ENCODE measurements around the gene CNTNAP2. TPM values are rescaled to one million over a fixed set of nuclear protein-coding genes. Genes with fewer than 3 reads are reported as not detected.

Gene CNTNAP2
- total RNA-seq, 4 donors from 2014 or later = 0.25 to 0.89 (median 0.30) TPM; not detected in 1

GRCh38 chr7:147079921-147080420, 963.4 kb downstream of the CNTNAP2 start:
- no peak for DNase-seq (ENCODE audit: low spot score in 2 of 2)
- TF ChIP-seq EP300 (IDR thresholded peaks at IDR 0.05) (no peak), POLR2AphosphoS5 (IDR thresholded peaks at IDR 0.05) (no peak), POLR2A (IDR thresholded peaks at IDR 0.05) (no peak)
- TF ChIP-seq, protein P1, sequence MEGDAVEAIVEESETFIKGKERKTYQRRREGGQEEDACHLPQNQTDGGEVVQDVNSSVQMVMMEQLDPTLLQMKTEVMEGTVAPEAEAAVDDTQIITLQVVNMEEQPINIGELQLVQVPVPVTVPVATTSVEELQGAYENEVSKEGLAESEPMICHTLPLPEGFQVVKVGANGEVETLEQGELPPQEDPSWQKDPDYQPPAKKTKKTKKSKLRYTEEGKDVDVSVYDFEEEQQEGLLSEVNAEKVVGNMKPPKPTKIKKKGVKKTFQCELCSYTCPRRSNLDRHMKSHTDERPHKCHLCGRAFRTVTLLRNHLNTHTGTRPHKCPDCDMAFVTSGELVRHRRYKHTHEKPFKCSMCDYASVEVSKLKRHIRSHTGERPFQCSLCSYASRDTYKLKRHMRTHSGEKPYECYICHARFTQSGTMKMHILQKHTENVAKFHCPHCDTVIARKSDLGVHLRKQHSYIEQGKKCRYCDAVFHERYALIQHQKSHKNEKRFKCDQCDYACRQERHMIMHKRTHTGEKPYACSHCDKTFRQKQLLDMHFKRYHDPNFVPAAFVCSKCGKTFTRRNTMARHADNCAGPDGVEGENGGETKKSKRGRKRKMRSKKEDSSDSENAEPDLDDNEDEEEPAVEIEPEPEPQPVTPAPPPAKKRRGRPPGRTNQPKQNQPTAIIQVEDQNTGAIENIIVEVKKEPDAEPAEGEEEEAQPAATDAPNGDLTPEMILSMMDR (IDR thresholded peaks at IDR 0.05) = no peak
- Histone ChIP-seq H3K27ac (no peak overlapping the region), H3K36me3 (no peaks in the 10 kb centered on the region), H3K27me3 (no peaks in the 10 kb centered on the region), H3K4me3 (no peak overlapping the region), H3K9me3 (no peaks in the 10 kb centered on the region), H3K4me1 (no peaks in the 10 kb centered on the region)
- WGBS = 45% methylated on average over 2 of the region's 2 CpGs

DNA sequence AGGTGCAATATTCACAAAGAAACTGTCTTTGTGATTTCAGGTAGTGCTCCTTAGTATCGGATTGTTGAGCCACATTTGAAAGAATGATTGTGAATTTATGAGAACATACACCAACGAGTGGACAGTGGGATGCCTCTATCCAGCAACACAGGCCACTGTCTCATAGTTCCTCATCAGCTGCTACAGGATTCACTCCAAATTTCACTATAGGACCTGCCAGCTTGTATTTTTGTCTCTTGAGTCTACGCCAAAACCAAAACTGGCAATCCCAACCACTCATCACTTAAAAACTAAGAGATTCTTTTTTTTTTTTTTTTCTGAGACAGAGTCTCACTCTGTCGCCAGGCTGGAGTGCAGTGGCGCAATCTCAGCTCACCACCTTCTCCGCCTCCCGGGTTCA, 964.5 kb downstream of the CNTNAP2 start:
- TF ChIP-seq POLR2AphosphoS5 (IDR thresholded peaks at IDR 0.05) (no peak), EP300 (IDR thresholded peaks at IDR 0.05) (no peak), POLR2A (IDR thresholded peaks at IDR 0.05) (no peak)
- TF ChIP-seq, protein P1 (IDR thresholded peaks at IDR 0.05) = no peak
- no peaks in the 10 kb centered on the region for H3K36me3 ChIP-seq
- H3K27me3 ChIP-seq = no peaks in the 10 kb centered on the region
- no peak for DNase-seq (ENCODE audit: low spot score in 2 of 2)
- no peaks in the 10 kb centered on the region for H3K4me1 ChIP-seq
- no peak overlapping the region for H3K27ac ChIP-seq
- no peaks in the 10 kb centered on the region for H3K9me3 ChIP-seq
- H3K4me3 ChIP-seq = no peak overlapping the region
- 83% methylated on average over 7 of the region's 7 CpGs for WGBS

DNA sequence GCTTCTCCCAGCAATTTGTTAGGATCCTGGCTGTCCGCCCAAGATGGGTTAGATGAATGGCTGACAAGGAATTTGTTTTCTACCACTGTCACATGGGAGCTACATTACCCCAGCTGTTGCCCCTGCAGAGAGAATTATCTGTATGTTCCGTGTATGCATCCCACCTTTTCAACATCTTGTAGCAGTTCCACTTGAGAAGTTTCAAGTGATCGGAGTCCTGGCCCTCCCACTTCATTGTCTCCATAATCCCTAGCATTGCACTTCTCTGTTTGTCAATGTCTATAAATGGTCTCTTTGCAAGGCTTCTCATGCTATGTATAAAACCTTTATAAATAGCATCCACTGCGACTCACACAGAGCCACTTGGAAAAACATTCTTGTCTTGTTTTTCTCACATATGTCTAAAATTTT, 972.5 kb downstream of the CNTNAP2 start:
- DNase-seq (ENCODE audit: low spot score in 2 of 2) = no peak
- Histone ChIP-seq H3K36me3 (no peaks in the 10 kb centered on the region), H3K4me3 (no peak overlapping the region), H3K27ac (no peak overlapping the region), H3K9me3 (no peaks in the 10 kb centered on the region), H3K27me3 (no peaks in the 10 kb centered on the region), H3K4me1 (no peaks in the 10 kb centered on the region)
- TF ChIP-seq, protein P1 (IDR thresholded peaks at IDR 0.05) = no peak
- TF ChIP-seq POLR2AphosphoS5 (IDR thresholded peaks at IDR 0.05) (no peak), POLR2A (IDR thresholded peaks at IDR 0.05) (no peak), EP300 (IDR thresholded peaks at IDR 0.05) (no peak)
- WGBS = 60% methylated on average over 4 of the region's 4 CpGs

DNA sequence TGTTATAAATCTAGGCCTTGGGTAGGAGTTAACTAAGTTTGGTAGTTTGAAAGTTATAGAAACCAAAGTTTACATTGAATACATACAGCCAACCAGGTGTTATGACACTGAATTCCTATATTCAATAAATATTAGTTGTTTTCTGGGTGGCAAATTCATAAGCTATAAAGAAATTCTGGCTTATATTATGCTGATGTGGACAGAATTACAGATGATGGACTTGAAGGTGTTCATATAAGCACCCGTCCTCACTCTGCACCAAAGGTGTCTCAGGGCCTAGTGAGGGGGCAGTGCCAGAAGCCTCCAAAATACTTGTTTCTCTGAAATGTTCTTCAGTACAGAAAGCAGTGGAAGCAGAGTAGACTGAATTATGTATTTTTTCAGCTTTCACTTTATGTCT, 973.0 kb downstream of the CNTNAP2 start:
- TF ChIP-seq POLR2A (IDR thresholded peaks at IDR 0.05) (no peak), POLR2AphosphoS5 (IDR thresholded peaks at IDR 0.05) (no peak), EP300 (IDR thresholded peaks at IDR 0.05) (no peak)
- TF ChIP-seq, protein P1 (IDR thresholded peaks at IDR 0.05) = no peak
- DNase-seq (ENCODE audit: low spot score in 2 of 2) = no peak
- no peak overlapping the region for H3K27ac ChIP-seq
- 62% methylated on average over 1 of the region's 1 CpG for WGBS
- no peaks in the 10 kb centered on the region for H3K9me3 ChIP-seq
- H3K4me1 ChIP-seq = no peaks in the 10 kb centered on the region
- no peaks in the 10 kb centered on the region for H3K27me3 ChIP-seq
- no peak overlapping the region for H3K4me3 ChIP-seq
- no peaks in the 10 kb centered on the region for H3K36me3 ChIP-seq

DNA sequence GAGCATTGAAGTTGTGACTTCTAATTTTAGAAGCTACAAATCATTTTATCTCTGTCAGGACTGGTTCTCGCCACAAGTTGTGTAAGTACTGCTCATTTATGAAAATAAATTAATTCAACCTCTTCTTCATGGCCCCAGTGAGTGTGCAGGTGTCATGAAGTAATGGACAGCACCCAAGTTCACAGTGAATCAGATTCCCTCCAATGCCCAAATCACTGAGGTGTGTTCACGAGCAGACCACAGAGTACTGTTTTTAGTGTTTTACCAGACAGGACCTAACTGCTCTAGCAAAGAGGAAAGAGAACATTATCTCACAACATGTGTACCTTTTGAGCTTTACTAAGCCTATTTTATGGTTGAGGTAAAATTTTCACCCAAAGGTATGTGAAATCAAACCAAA, 980.0 kb downstream of the CNTNAP2 start:
- Histone ChIP-seq H3K27ac (no peak overlapping the region), H3K27me3 (no peaks in the 10 kb centered on the region), H3K36me3 (no peaks in the 10 kb centered on the region), H3K4me1 (no peaks in the 10 kb centered on the region), H3K9me3 (no peaks in the 10 kb centered on the region), H3K4me3 (no peak overlapping the region)
- no peak for DNase-seq (ENCODE audit: low spot score in 2 of 2)
- TF ChIP-seq POLR2A (IDR thresholded peaks at IDR 0.05) = no peak
- 68% methylated on average over 2 of the region's 2 CpGs for WGBS

DNA sequence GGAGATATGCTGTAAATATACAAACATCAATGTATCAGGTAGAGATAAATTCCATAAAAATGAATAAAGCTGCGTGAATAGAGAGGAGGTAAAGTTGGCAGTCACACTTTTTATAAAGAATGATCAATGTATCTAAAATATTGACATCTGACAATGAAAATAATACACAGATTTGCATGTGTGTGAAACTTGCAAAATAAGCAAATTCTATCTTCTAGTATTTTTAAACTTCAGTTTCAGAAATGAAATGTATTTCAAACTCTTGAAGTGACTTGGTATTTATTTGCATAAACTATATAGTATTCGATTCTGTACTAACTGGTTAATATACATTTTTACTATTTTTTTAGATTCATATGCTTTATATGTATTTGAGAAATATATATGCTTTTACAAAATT, 986.6 kb downstream of the CNTNAP2 start:
- H3K4me3 ChIP-seq = no peak overlapping the region
- H3K36me3 ChIP-seq = no peaks in the 10 kb centered on the region
- no peaks in the 10 kb centered on the region for H3K27me3 ChIP-seq
- H3K27ac ChIP-seq = no peak overlapping the region
- TF ChIP-seq, protein P1 (IDR thresholded peaks at IDR 0.05) = no peak
- no peak for TF ChIP-seq POLR2A (IDR thresholded peaks at IDR 0.05)
- TF ChIP-seq EP300 (IDR thresholded peaks at IDR 0.05) = no peak
- no peak for TF ChIP-seq POLR2AphosphoS5 (IDR thresholded peaks at IDR 0.05)
- no peaks in the 10 kb centered on the region for H3K4me1 ChIP-seq
- H3K9me3 ChIP-seq = no peaks in the 10 kb centered on the region
- DNase-seq (ENCODE audit: low spot score in 2 of 2) = no peak
- WGBS = 57% methylated on average over 2 of the region's 2 CpGs

Measured in suprapubic skin (tissue), 4 donors.